A673 (cell line): Measurements from ENCODE around the gene CRACR2B.

Source experiments
- CTCF ChIP-seq: fragments of 300-800, 200-600 bp; sonication (generic); conservative IDR thresholded peaks from 2 replicates; pipeline ENCODE4 v1.5.1; 2017; ENCODE audit warnings: low read depth, mild to moderate bottlenecking, antibody characterized with exemption, low read length, moderate library complexity, mixed read lengths
- EZH2 ChIP-seq: fragments of 200-600 bp; sonication (generic); IDR thresholded peaks from 2 replicates; pipeline ENCODE4 v1.6.1; 2017; ENCODE audit warnings: borderline replicate concordance, low read depth, mild to moderate bottlenecking, mixed read lengths, antibody characterized with exemption, low read length; ENCODE audit not compliant: poor library complexity, severe bottlenecking

GRCh38 chr11:880447-880846 is 52.7 kb downstream of the CRACR2B start:
- TF ChIP-seq CTCF = no peak
- TF ChIP-seq EZH2 = no peak
